Measurements from ENCODE around the gene FCER1G. TPM values are rescaled to one million over a fixed set of nuclear protein-coding genes. Genes with fewer than 3 reads are reported as not detected.

The FCER1G gene
- total RNA-seq, 1 donor from 2014 or later, result 64.8 TPM

- intact Hi-C loops (cut with DNase I), result no loop called here
- no peak for DNase-seq (ENCODE audit: extremely low spot score in 2 of 2)
- H3K36me3 ChIP-seq, result peaks cover 0 to 14% of the 10 kb centered on the region in 2 donors
- no peak for TF ChIP-seq POLR2AphosphoS5 (IDR thresholded peaks at IDR 0.05; ENCODE audit: insufficient read depth in 1 of 2, low read depth in 1 of 2)
- TF ChIP-seq CTCF (IDR thresholded peaks at IDR 0.05), result no peak
- no peak for TF ChIP-seq POLR2A (IDR thresholded peaks at IDR 0.05)
- peak overlapping the region; percentile 73 to 88 for H3K4me3 ChIP-seq
- H3K27me3 ChIP-seq, result no peaks in the 10 kb centered on the region
- peaks cover 34% of the 10 kb centered on the region for H3K4me1 ChIP-seq
- peak overlapping the region; percentile 92 for H3K27ac ChIP-seq
- H3K9me3 ChIP-seq, result no peaks in the 10 kb centered on the region
Observed at GRCh38 chr1:161177936-161178244, 37.2 kb upstream of the FCER1G start.

- H3K4me1 ChIP-seq, result peaks cover 39% of the 10 kb centered on the region
- no peak overlapping the region for H3K4me3 ChIP-seq
- H3K9me3 ChIP-seq, result no peaks in the 10 kb centered on the region
- TF ChIP-seq POLR2AphosphoS5 (IDR thresholded peaks at IDR 0.05; ENCODE audit: insufficient read depth in 1 of 2, low read depth in 1 of 2), result peak in 1 of 2 donors; percentile 81
- no peak for TF ChIP-seq CTCF (IDR thresholded peaks at IDR 0.05)
- no peak for TF ChIP-seq POLR2A (IDR thresholded peaks at IDR 0.05)
- no peak overlapping the region for H3K27ac ChIP-seq
- DNase-seq (ENCODE audit: extremely low spot score in 2 of 2), result no peak
- H3K27me3 ChIP-seq, result no peaks in the 10 kb centered on the region
- peaks cover 0 to 6% of the 10 kb centered on the region in 2 donors for H3K36me3 ChIP-seq
- intact Hi-C loops (cut with DNase I), result no loop called here
Observed at GRCh38 chr1:161179698-161180097, 35.4 kb upstream of the FCER1G start.

DNA sequence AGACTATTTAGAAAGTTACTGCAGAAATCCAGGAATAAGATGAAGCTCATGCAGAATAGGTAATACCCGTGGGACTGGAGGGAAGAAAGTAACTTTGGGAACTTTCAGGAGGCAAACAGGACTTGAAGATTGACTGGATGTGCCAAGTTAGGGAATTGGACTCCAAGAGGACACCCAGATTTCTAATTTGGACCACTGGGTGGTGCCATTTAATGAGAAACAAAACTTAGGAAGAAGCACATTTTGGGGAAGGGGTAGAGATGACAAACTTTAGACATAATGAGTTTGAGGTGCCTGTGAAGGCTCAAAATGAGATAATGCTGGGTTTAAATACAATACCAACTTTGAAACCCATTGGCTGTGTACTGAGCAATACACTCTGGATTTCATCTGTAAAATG lies 34.5 kb upstream of the FCER1G start:
- Histone ChIP-seq H3K9me3 (no peaks in the 10 kb centered on the region), H3K36me3 (no peaks in the 10 kb centered on the region), H3K27ac (no peak overlapping the region), H3K27me3 (no peaks in the 10 kb centered on the region), H3K4me1 (peaks cover 45% of the 10 kb centered on the region), H3K4me3 (no peak overlapping the region)
- TF ChIP-seq POLR2AphosphoS5 (IDR thresholded peaks at IDR 0.05; ENCODE audit: insufficient read depth in 1 of 2, low read depth in 1 of 2) (no peak), CTCF (IDR thresholded peaks at IDR 0.05) (no peak), POLR2A (IDR thresholded peaks at IDR 0.05) (no peak)
- no peak for DNase-seq (ENCODE audit: extremely low spot score in 2 of 2)
- intact Hi-C loops (cut with DNase I), result no loop called here

DNA sequence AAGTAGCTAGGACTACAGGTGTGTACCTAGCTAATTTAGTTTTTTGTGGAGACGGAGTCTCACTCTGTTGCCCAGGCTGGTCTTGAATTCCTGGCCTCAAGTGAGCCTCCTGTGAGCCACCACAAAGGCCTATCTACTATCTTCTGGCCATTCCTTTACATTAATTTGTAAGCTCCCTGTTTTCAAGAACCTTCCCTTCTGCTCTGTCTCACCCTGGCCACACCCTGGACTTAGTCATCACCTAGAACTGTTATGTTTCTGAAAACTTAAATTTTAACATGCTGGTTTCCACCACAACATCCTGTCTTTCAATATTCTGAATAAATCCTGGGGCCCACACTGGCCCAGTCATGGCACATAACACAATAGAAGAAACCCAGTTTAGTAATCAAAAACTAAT lies 32.9 kb upstream of the FCER1G start:
- Histone ChIP-seq H3K9me3 (no peaks in the 10 kb centered on the region), H3K4me3 (no peak overlapping the region), H3K27ac (no peak overlapping the region), H3K27me3 (no peaks in the 10 kb centered on the region), H3K36me3 (no peaks in the 10 kb centered on the region), H3K4me1 (peaks cover 37% of the 10 kb centered on the region)
- intact Hi-C loops (cut with DNase I), result no loop called here
- TF ChIP-seq POLR2AphosphoS5 (IDR thresholded peaks at IDR 0.05; ENCODE audit: insufficient read depth in 1 of 2, low read depth in 1 of 2), result no peak
- no peak for TF ChIP-seq POLR2A (IDR thresholded peaks at IDR 0.05)
- no peak for TF ChIP-seq CTCF (IDR thresholded peaks at IDR 0.05)
- DNase-seq (ENCODE audit: extremely low spot score in 2 of 2), result no peak

DNA sequence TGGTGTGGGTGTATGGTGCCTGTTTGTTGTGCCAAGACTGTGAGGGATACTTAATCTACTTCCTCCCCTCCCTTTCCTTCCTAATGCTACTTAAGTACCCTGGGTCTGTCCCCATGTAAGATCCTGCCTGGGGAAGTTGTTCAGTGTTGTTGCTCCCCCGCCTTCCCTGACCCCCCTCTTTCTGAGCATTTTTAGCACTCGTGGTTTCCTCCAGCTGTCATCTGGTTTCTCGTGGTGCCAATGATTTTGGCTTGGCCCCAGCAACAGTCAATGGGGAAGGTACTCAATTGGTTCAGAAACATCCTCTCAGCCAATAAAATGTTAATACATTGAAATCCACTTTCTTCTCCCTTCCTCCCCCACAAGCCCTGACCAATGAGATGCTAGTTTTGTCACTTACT lies 29.8 kb upstream of the FCER1G start:
- no peaks in the 10 kb centered on the region for H3K36me3 ChIP-seq
- H3K4me3 ChIP-seq, result no peak overlapping the region
- no peak for TF ChIP-seq POLR2A (IDR thresholded peaks at IDR 0.05)
- TF ChIP-seq CTCF (IDR thresholded peaks at IDR 0.05), result no peak
- peak in 1 of 2 donors; percentile 68 for TF ChIP-seq POLR2AphosphoS5 (IDR thresholded peaks at IDR 0.05; ENCODE audit: insufficient read depth in 1 of 2, low read depth in 1 of 2)
- no peak for DNase-seq (ENCODE audit: extremely low spot score in 2 of 2)
- H3K27me3 ChIP-seq, result no peaks in the 10 kb centered on the region
- intact Hi-C loops (cut with DNase I), result no loop called here
- peaks cover 30% of the 10 kb centered on the region for H3K4me1 ChIP-seq
- no peaks in the 10 kb centered on the region for H3K9me3 ChIP-seq
- H3K27ac ChIP-seq, result peak overlapping the region; percentile 60
